Measurements from ENCODE around the gene SLC25A41. TPM values are rescaled to one million over a fixed set of nuclear protein-coding genes. Genes with fewer than 3 reads are reported as not detected.

SLC25A41 gene
- total and polyA plus RNA-seq, 2 donors (not counting 1 experiment from before 2014, with no cell fraction given): 0.30 to 0.48 TPM

- no peak for TF ChIP-seq CTCF (IDR thresholded peaks at IDR 0.05)
- no peak for TF ChIP-seq EZH2 (IDR thresholded peaks at IDR 0.05; ENCODE audit: borderline replicate concordance, insufficient read depth, low read depth, low read length, poor library complexity, severe bottlenecking)
- Histone ChIP-seq H3K4me1 (ENCODE audit: control insufficient read depth in 2 of 2, insufficient read depth in 2 of 2, low read length in 2 of 2) (peaks cover 7 to 32% of the 10 kb centered on the region in 2 donors), H2AFZ (ENCODE audit: insufficient read depth, low read depth, low read length, poor library complexity, severe bottlenecking) (peak within 1 kb of the TSS; percentile 96), H3K9ac (ENCODE audit: low read length) (peak within 1 kb of the TSS; percentile 90), H3K9me3 (ENCODE audit: control extremely low read depth in 1 of 3, control insufficient read depth in 2 of 3, insufficient read depth in 1 of 3, low read length in 2 of 3) (peaks cover 0 to 24% (median 1%) of the 10 kb centered on the region in 3 donors), H4K20me1 (ENCODE audit: control insufficient read depth, insufficient read depth, low read length, poor library complexity, severe bottlenecking) (no peaks in the 10 kb centered on the region), H3K36me3 (replicated peaks in 1 of 2; ENCODE audit: control extremely low read depth in 1 of 2, control insufficient read depth in 1 of 2, extremely low read depth in 1 of 2, insufficient read depth in 2 of 2, low read length in 1 of 2) (no peaks in the 10 kb centered on the region), H3K4me3 (ENCODE audit: control extremely low read depth in 1 of 5, extremely low read depth in 1 of 5, insufficient read depth in 1 of 5, low read depth in 2 of 5, low read length in 4 of 5) (peak within 1 kb of the TSS; percentile 60 to 93 (median 78)), H3K4me2 (replicated peaks; ENCODE audit: low read depth, low read length, poor library complexity, severe bottlenecking) (peak within 1 kb of the TSS; percentile 85), H3K27ac (ENCODE audit: low read length in 2 of 2) (peak within 1 kb of the TSS; percentile 76 to 86), H3K27me3 (replicated peaks in 1 of 4; ENCODE audit: control extremely low read depth in 1 of 4, control insufficient read depth in 3 of 4, insufficient read depth in 4 of 4, low read length in 3 of 4) (peaks cover 0 to 9% (median 3%) of the 10 kb centered on the region in 4 experiments), H3K79me2 (ENCODE audit: control insufficient read depth, insufficient read depth, low read length) (no peaks in the 10 kb centered on the region)
- H3K9me3 Mint-ChIP-seq (ENCODE audit: insufficient read depth): no peaks in the 10 kb centered on the region
- CTCF ChIA-PET: interaction anchor here (0.6 to 1.1 kb wide), 3 partner anchors 35 to 294 kb away, joined by 3 to 4 read pairs (median 3); partner anchors contain the start of gene KHSRP
- WGBS (ENCODE audit: insufficient coverage): 6% methylated on average over 68 of the region's 70 CpGs
- POLR2A ChIA-PET: interaction anchor here (0.5 to 1.4 kb wide), 4 partner anchors 22 to 68 kb away, joined by 3 to 10 read pairs (median 6); partner anchors contain the start of genes DENND1C and KHSRP
- H3K4me3 Mint-ChIP-seq: peak within 1 kb of the TSS; percentile 95
- ATAC-seq (ENCODE audit: low read depth): peak; percentile 18
- H3K27me3 Mint-ChIP-seq: no peaks in the 10 kb centered on the region
- H3K27ac Mint-ChIP-seq: peak within 1 kb of the TSS; percentile 88
- peaks cover 25% of the 10 kb centered on the region for H3K4me1 Mint-ChIP-seq
- intact Hi-C loops (cut with micrococcal nuclease): loop anchor here (1.0 to 2.0 kb wide), 10 partner anchors 34 to 555 kb away; partner anchors contain the start of genes CLPP, GPR108, GTF2F1 and VMAC
- DNase-seq: no peak
Observed at GRCh38 chr19:6459262-6460098, 25.9 kb upstream of the SLC25A41 start, which contains the start of gene SLC25A23. TSS of gene SLC25A23 (minus strand) at chr19:6459792. CDS start at chr19:6459628, 164 bp downstream.

Data from B cell (primary cell).